Right lobe of liver (tissue), 6 donors: ENCODE data around the gene CELF2. TPM values are rescaled to one million over a fixed set of nuclear protein-coding genes. Genes with fewer than 3 reads are reported as not detected.
"Not testable (repeated sequence)": the region's sequence is repeated elsewhere in the genome, so short reads cannot be mapped to it uniquely, and the experiment has no call there.

ENCODE experiments used
- ATAC-seq, 4 donors: fragments of 200-7000 bp; cut with Tn5 transposase; one replicate each; pipeline ENCODE4 v1.9.1; 2020; ENCODE audit warnings: mild to moderate bottlenecking in 4 of 4, moderate library complexity in 4 of 4
- DNase-seq, 3 donors: peaks; one replicate each; pipeline ENCODE4 v3.0.0-alpha.2; 2020
- H3K27ac ChIP-seq, 3 donors: fragments of 200-600 bp; one replicate each; pipeline ENCODE4 v1.8.0; 2022
- H3K27me3 ChIP-seq, 2 donors: fragments of 200-600 bp; one replicate each; pipeline ENCODE4 v1.8.0; 2022
- H3K36me3 ChIP-seq, 4 donors: fragments of 200-600 bp; sonication (generic) in 1 of 4; one replicate each; pipeline versions ENCODE4 v1.5.1 to v1.8.0; 2017 to 2022; ENCODE audit warnings: control low read depth in 1 of 4
- H3K4me1 ChIP-seq, 4 donors: fragments of 200-600 bp; sonication (generic) in 1 of 4; one replicate each; pipeline versions ENCODE4 v1.5.1 to v1.8.0; 2017 to 2022; ENCODE audit warnings: control low read depth in 1 of 4
- H3K4me3 ChIP-seq, 3 donors: fragments of 200-600 bp; one replicate each; pipeline ENCODE4 v1.8.0; 2022
- H3K9me3 ChIP-seq, 4 donors: fragments of 200-600 bp; sonication (generic) in 1 of 4; one replicate each; pipeline versions ENCODE4 v1.5.1 to v1.8.0; 2017 to 2022; ENCODE audit warnings: control low read depth in 1 of 4
- POLR2A ChIP-seq: fragments of 450-650 bp; IDR thresholded peaks from one replicate; pipeline ENCODE4 v1.6.1; 2017; ENCODE audit warnings: antibody characterized with exemption, mild to moderate bottlenecking
- WGBS: methylation state at CpG from one replicate; pipeline ENCODE4 v1.1.6; 2018; ENCODE audit warnings: low coverage, low lambda C conversion rate; ENCODE audit not compliant: insufficient coverage; ENCODE audit errors: missing lambda C conversion rate; 5-methylcytosine and 5-hydroxymethylcytosine counted together
- intact Hi-C, 2 donors: fragments of 100-400 bp; cut with DNase I; formaldehyde crosslinking; loops; one replicate each; pipeline versions ENCODE4 v1.11.2 to v1.14.1; 2022
- total RNA-seq, 6 experiments: library from RNA; depleted of rRNA in 2 of 6; stranded (reverse); fragments of >200 nt in 2 of 6; fragmentation: NEBNext Ultra II Directional in 3 of 6; extraction: Animal tissue kit (Norgen Biotek cat#: 25700) in 3 of 6; gene quantifications; one replicate each; pipeline versions ENCODE4 v1.1.0 to v1.2.4, GENCODE V29; 2016 to 2023
- TF ChIP-seq, protein P1 (sequence below), 4 donors: fragments of 200-600 bp in 3 of 4; fragments of 450-650 bp in 1 of 4; IDR thresholded peaks; one replicate each; pipeline versions ENCODE4 v1.5.1 to v1.8.0; 2016 to 2022; ENCODE audit warnings: antibody characterized with exemption in 4 of 4, mild to moderate bottlenecking in 2 of 4
- donor health status: DM: no; HTN: yes; CAD: no.
- donor health status: DM: no; HTN: no; CAD: no.
- donor health status: DM: no; HTN: no; CAD: no.
- donor health status: DM: no; HTN: yes; CAD: no.
- donor health status: DM: no; HTN: yes; CAD: no.

The CELF2 gene
- total RNA-seq, 6 experiments from 2014 or later = 2.4 to 6.2 (median 3.7) TPM

DNA sequence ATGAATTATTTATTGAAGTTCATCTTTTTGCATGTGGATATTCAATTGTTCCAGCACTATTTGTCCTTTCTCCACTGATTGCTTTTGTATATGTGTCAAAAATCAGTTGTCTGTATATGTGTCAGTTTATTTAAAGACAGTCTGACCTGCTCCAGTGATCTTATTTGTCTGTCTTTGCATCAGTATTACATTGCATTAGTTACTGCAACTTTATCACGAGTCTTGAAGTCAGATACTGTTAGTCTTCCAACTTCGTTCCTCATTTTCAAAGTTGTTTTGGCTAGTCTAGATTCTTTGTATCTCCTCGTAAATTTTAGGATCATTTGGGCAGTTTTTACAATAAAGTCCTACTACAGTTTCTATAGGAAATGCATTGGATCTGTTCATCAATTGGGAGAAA, 166.4 kb downstream of the CELF2 start:
- H3K36me3 ChIP-seq = no peaks in the 10 kb centered on the region
- TF ChIP-seq, protein P1, sequence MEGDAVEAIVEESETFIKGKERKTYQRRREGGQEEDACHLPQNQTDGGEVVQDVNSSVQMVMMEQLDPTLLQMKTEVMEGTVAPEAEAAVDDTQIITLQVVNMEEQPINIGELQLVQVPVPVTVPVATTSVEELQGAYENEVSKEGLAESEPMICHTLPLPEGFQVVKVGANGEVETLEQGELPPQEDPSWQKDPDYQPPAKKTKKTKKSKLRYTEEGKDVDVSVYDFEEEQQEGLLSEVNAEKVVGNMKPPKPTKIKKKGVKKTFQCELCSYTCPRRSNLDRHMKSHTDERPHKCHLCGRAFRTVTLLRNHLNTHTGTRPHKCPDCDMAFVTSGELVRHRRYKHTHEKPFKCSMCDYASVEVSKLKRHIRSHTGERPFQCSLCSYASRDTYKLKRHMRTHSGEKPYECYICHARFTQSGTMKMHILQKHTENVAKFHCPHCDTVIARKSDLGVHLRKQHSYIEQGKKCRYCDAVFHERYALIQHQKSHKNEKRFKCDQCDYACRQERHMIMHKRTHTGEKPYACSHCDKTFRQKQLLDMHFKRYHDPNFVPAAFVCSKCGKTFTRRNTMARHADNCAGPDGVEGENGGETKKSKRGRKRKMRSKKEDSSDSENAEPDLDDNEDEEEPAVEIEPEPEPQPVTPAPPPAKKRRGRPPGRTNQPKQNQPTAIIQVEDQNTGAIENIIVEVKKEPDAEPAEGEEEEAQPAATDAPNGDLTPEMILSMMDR (IDR thresholded peaks at IDR 0.05) = no peak
- TF ChIP-seq POLR2A = no peak
- no peaks in the 10 kb centered on the region for H3K27me3 ChIP-seq
- intact Hi-C loops = no loop called here
- H3K27ac ChIP-seq = no peak overlapping the region
- no peaks in the 10 kb centered on the region for H3K9me3 ChIP-seq
- H3K4me3 ChIP-seq = no peak overlapping the region
- WGBS = 30% methylated on average over 3 of the region's 3 CpGs
- peak in 1 of 4 donors; percentile 24 for ATAC-seq
- no peaks in the 10 kb centered on the region for H3K4me1 ChIP-seq
- DNase-seq = no peak

DNA sequence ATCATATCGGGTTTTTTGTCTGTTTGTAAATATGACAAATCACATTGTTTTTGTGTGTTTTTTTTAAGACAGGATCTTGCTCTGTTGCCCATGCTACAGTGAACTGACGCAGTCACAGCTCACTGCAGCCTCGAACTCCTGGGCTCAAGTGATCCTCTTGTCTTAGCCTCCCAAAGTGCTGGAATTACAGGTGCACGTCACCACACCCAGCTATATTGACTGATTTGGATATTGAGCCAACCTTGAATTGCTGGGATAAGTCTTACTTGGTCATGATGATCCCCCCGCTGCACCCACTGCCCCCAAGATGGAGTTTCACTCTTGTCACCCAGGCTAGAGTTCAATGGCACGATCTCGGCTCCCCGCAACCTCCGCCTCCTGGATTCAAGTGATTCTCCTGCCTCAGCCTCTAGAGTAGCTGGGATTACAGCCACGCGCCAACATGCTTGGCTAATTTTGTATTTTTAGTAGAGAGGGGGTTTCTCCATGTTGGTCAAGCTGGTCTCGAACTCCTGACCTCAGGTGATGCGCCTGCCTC, 167.5 kb downstream of the CELF2 start:
- H3K4me1 ChIP-seq, DNase-seq, H3K4me3 ChIP-seq, H3K27me3 ChIP-seq, ATAC-seq, H3K9me3 ChIP-seq, H3K36me3 ChIP-seq, H3K27ac ChIP-seq, intact Hi-C loops: not testable (repeated sequence)
- WGBS = 75% methylated on average over 12 of the region's 13 CpGs

DNA sequence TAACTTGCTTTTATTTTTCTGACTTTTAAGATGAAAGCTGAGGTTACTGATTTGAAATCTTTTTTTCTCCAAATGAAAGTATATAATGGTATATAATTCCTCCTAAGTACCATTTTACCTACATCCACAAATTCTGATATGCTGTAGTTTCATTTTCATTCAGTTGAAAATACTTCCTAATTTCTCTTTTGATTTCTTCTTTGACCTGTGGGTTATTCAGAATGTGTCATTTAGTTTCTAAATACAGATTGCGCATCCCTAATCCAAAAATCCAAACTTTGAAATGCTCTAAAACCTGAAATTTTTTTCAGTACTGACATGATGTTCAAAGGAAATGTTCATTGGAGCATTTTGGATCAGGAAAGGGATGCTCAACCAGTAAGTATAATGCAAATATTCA, 168.7 kb downstream of the CELF2 start:
- Histone ChIP-seq H3K27me3 (no peaks in the 10 kb centered on the region), H3K36me3 (no peaks in the 10 kb centered on the region), H3K9me3 (no peaks in the 10 kb centered on the region), H3K4me3 (no peak overlapping the region), H3K27ac (no peak overlapping the region), H3K4me1 (no peaks in the 10 kb centered on the region)
- no peak for DNase-seq
- ATAC-seq = no peak
- 81% methylated on average over 1 of the region's 1 CpG for WGBS
- intact Hi-C loops = no loop called here
- TF ChIP-seq POLR2A = no peak
- TF ChIP-seq, protein P1 (IDR thresholded peaks at IDR 0.05) = no peak

DNA sequence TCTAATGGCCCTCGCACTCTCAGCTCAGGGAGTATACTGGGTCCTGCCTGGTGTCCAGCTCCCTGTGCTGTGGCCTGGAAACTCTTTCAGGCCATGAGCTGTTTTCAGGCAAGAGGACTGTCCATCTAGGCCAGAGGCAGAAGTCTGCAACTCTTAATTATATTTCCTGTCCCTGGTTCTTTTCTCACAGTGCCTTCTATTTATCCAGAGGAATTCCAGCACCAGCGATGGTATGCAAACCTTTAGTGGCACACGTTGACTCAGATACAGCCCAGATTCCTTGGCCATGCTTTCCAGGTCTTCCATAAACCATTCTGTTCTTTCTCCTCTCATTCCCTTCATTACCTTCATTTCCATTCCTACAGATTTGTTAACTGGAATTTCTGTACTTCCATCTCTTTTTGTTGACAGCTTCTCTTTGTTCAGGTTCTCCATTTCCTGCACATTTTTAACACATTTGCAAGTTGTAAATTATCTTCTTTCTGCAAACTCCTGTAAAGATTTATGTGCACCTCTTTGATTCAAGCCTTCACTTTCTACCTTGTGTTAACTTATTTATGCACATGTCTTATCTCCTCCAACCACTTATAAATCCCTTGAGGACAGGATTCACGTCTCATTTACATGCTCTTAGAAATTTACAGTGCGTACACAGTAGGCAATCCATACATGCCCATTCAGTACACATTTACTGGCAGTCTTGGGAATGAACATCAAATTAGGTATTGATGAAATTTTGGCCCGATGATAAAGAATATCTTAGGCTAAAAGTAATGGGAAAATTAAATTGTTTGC, 172.1 kb downstream of the CELF2 start:
- 43% methylated on average over 6 of the region's 6 CpGs for WGBS
- Histone ChIP-seq H3K36me3 (no peaks in the 10 kb centered on the region), H3K27me3 (no peaks in the 10 kb centered on the region), H3K9me3 (no peaks in the 10 kb centered on the region), H3K4me3 (no peak overlapping the region), H3K27ac (no peak overlapping the region), H3K4me1 (no peaks in the 10 kb centered on the region)
- ATAC-seq = no peak
- no peak for DNase-seq
- intact Hi-C loops = no loop called here
- TF ChIP-seq POLR2A = no peak
- TF ChIP-seq, protein P1 (IDR thresholded peaks at IDR 0.05) = no peak

DNA sequence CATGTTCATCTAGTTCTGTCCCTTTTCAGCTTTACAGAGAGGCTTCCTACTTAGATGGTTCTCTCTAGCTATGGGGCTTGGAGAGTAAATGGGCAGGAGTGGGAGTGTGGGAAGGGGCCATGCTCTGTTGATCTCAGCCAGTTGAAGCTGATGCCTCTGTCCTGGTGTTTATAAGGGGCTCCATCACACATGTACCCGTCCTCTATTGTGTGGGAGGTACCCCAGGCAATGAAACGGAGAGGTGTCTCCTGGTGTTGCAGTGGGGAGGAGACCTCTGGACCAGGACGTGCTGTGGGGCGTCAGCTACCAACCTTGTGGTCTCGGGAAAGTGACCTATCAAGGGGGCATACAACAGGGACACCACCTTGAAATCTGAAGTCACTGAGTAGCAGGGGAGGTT, 173.5 kb downstream of the CELF2 start:
- no peaks in the 10 kb centered on the region for H3K4me1 ChIP-seq
- TF ChIP-seq, protein P1 (IDR thresholded peaks at IDR 0.05) = no peak
- TF ChIP-seq POLR2A = no peak
- no peaks in the 10 kb centered on the region for H3K27me3 ChIP-seq
- WGBS = 57% methylated on average over 1 of the region's 5 CpGs
- no peak overlapping the region for H3K4me3 ChIP-seq
- ATAC-seq = no peak
- no peak for DNase-seq
- H3K9me3 ChIP-seq = no peaks in the 10 kb centered on the region
- H3K36me3 ChIP-seq = no peaks in the 10 kb centered on the region
- no peak overlapping the region for H3K27ac ChIP-seq
- intact Hi-C loops = no loop called here
